Measurements from ENCODE around the gene ZYG11A.

- TF ChIP-seq CTCF (IDR thresholded peaks at IDR 0.05) (no peak), POLR2A (IDR thresholded peaks at IDR 0.05) (no peak)
Measured at GRCh38 chr1:52825868-52826267, 16.7 kb upstream of the ZYG11A start.

Data from heart left ventricle (tissue), 13 donors.